GM18909 (cell line): ENCODE measurements around the gene RNF150.

ENCODE experiments used
- ATAC-seq: cut with Tn5 transposase; IDR thresholded peaks from one replicate; pipeline ENCODE4 v1.9.1; 2021; ENCODE audit warnings: mild to moderate bottlenecking; ENCODE audit not compliant: unreplicated experiment, poor library complexity

Gene RNF150

GRCh38 chr4:141132072-141132708 is 1.1 kb downstream of the RNF150 start:
- peak; percentile 8 for ATAC-seq

GRCh38 chr4:141131723-141132071 is 1.6 kb downstream of the RNF150 start:
- ATAC-seq, result no peak

GRCh38 chr4:141130947-141131605 is 2.2 kb downstream of the RNF150 start:
- no peak for ATAC-seq

GRCh38 chr4:141127884-141128283 is 5.4 kb downstream of the RNF150 start:
- ATAC-seq, result no peak

- ATAC-seq, result no peak
Measured at GRCh38 chr4:141126769-141127168, 6.5 kb downstream of the RNF150 start.

- no peak for ATAC-seq
Measured at GRCh38 chr4:141124224-141124623, 9.0 kb downstream of the RNF150 start.

GRCh38 chr4:141121768-141122454 is 11.4 kb downstream of the RNF150 start:
- peak; percentile 95 for ATAC-seq

- ATAC-seq, result no peak
Measured at GRCh38 chr4:141121101-141121500, 12.2 kb downstream of the RNF150 start.

GRCh38 chr4:141120036-141120593 is 13.2 kb downstream of the RNF150 start:
- no peak for ATAC-seq

GRCh38 chr4:141119071-141119470 is 14.2 kb downstream of the RNF150 start:
- no peak for ATAC-seq

- no peak for ATAC-seq
Measured at GRCh38 chr4:141118381-141118780, 14.9 kb downstream of the RNF150 start.

GRCh38 chr4:141117935-141118334 is 15.3 kb downstream of the RNF150 start:
- ATAC-seq, result no peak

GRCh38 chr4:141109983-141110382 is 23.3 kb downstream of the RNF150 start:
- no peak for ATAC-seq

GRCh38 chr4:141107927-141108326 is 25.3 kb downstream of the RNF150 start:
- ATAC-seq, result no peak

- no peak for ATAC-seq
Measured at GRCh38 chr4:141102367-141102766, 30.9 kb downstream of the RNF150 start.

- no peak for ATAC-seq
Measured at GRCh38 chr4:141101511-141101910, 31.8 kb downstream of the RNF150 start.

- ATAC-seq, result no peak
Measured at GRCh38 chr4:141099326-141099725, 33.9 kb downstream of the RNF150 start.

- no peak for ATAC-seq
Measured at GRCh38 chr4:141098163-141098562, 35.1 kb downstream of the RNF150 start.

GRCh38 chr4:141090473-141090872 is 42.8 kb downstream of the RNF150 start:
- no peak for ATAC-seq

- no peak for ATAC-seq
Measured at GRCh38 chr4:141081921-141082395, 51.3 kb downstream of the RNF150 start.

- ATAC-seq, result no peak
Measured at GRCh38 chr4:141080668-141081067, 52.6 kb downstream of the RNF150 start.
